ENCODE measurements around the gene CCDC68.

DNA sequence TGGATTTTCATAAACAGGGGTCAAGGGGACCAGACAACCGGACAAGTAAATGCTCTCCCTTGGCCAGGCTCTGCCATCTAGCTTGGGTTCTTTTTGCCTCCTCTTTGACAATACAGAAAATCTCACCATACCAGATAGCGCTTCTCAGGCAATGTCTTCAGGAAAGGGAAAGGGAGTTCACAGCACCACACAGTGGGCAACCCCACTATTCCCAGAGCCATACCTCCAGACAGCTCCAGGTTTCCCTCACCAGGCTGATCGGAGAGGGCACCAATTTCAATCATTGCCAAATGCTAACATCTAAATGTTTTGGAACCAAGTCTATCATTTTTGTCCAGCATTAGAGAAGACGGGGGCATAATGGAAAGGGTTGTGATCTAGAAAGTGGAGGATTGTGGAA lies 28.1 kb downstream of the CCDC68 start:
- TF ChIP-seq POLR2A (IDR thresholded peaks at IDR 0.05; ENCODE audit: low read depth, low read length) (no peak), POU2F2 (IDR thresholded peaks at IDR 0.05; ENCODE audit: low read depth, low read length) (no peak), POLR2AphosphoS5 (IDR thresholded peaks at IDR 0.05; ENCODE audit: low read depth, low read length) (no peak), TAF1 (IDR thresholded peaks at IDR 0.05; ENCODE audit: low read depth, low read length) (no peak)
